Motor neuron (in vitro differentiated cells): ENCODE results near the gene SENP3. TPM values are rescaled to one million over a fixed set of nuclear protein-coding genes. Genes with fewer than 3 reads are reported as not detected.

ENCODE experiments used
- total RNA-seq, 8 experiments: library from RNA; unstranded; fragments of 300-600 nt; gene quantifications; 2 replicates each; pipeline versions ENCODE4 v1.2.3 to v1.2.4, GENCODE V29; 2022

Gene SENP3
- total RNA-seq, 8 experiments from 2014 or later = 37.9 to 75.0 (median 50.2) TPM

Other genes starting within 250 kb of the SENP3 start
- 10 to 100 TPM; 35.1 to 61.1 (median 52.0) TPM for gene GPS2, start 246.6 kb upstream of the SENP3 start, total RNA-seq
- gene NEURL4, start 232.6 kb upstream of the SENP3 start, total RNA-seq = 10 to 100 TPM; 11.4 to 44.6 (median 27.1) TPM
- 10 to 100 TPM in 6 of 8 experiments, 1 to 10 TPM in 2; 4.9 to 36.4 (median 11.4) TPM for gene ACAP1, start 225.4 kb upstream of the SENP3 start, total RNA-seq
- 10 to 100 TPM in 1 of 8 experiments, 1 to 10 TPM in 7; 4.0 to 14.5 (median 6.1) TPM for gene KCTD11, start 209.8 kb upstream of the SENP3 start, total RNA-seq
- gene TMEM95, start 206.8 kb upstream of the SENP3 start, total RNA-seq = under 1 TPM in 6 of 8 experiments, not detected in 2; 0.11 to 0.57 (median 0.32) TPM
- 1 to 10 TPM; 1.3 to 8.6 (median 2.4) TPM for gene TNK1, start 180.8 kb upstream of the SENP3 start, total RNA-seq
- gene PLSCR3, start 167.4 kb upstream of the SENP3 start, total RNA-seq = 10 to 100 TPM in 4 of 8 experiments, 1 to 10 TPM in 4; 3.8 to 24.8 (median 12.4) TPM
- 100 to 1,000 TPM in 7 of 8 experiments, 10 to 100 TPM in 1; 50.7 to 141 (median 111) TPM for gene TMEM256, start 157.8 kb upstream of the SENP3 start, total RNA-seq
- 10 to 100 TPM in 7 of 8 experiments, 1 to 10 TPM in 1; 3.7 to 27.8 (median 18.1) TPM for gene NLGN2, start 154.1 kb upstream of the SENP3 start, total RNA-seq
- under 1 TPM in 1 of 8 experiments, not detected in 7; 1.00 TPM for gene SPEM1, start 141.6 kb upstream of the SENP3 start, total RNA-seq
- gene SPEM2, start 136.3 kb upstream of the SENP3 start, total RNA-seq = under 1 TPM in 3 of 8 experiments, not detected in 5; 0.24 to 0.43 (median 0.40) TPM
- 1 to 10 TPM in 1 of 8 experiments, under 1 TPM in 5, not detected in 2; 0.13 to 1.0 (median 0.32) TPM for gene SPEM3, start 133.1 kb upstream of the SENP3 start, total RNA-seq
- gene TMEM102, start 126.5 kb upstream of the SENP3 start, total RNA-seq = 1 to 10 TPM in 6 of 8 experiments, under 1 TPM in 2; 0.33 to 5.4 (median 1.7) TPM
- 10 to 100 TPM in 4 of 8 experiments, 1 to 10 TPM in 2, under 1 TPM in 2; 0.61 to 17.4 (median 7.1) TPM for gene FGF11, start 122.4 kb upstream of the SENP3 start, total RNA-seq
- gene CHRNB1, start 116.9 kb upstream of the SENP3 start, total RNA-seq = 10 to 100 TPM in 1 of 8 experiments, 1 to 10 TPM in 7; 2.2 to 13.0 (median 8.0) TPM
- gene ZBTB4, start 82.3 kb upstream of the SENP3 start, total RNA-seq = 10 to 100 TPM in 7 of 8 experiments, 1 to 10 TPM in 1; 9.8 to 36.2 (median 13.4) TPM
- 1 to 10 TPM in 4 of 8 experiments, under 1 TPM in 4; 0.49 to 1.9 (median 0.86) TPM for gene SLC35G6, start 80.5 kb upstream of the SENP3 start, total RNA-seq
- 100 to 1,000 TPM in 2 of 8 experiments, 10 to 100 TPM in 6; 26.0 to 137 (median 43.8) TPM for gene POLR2A, start 77.6 kb upstream of the SENP3 start, total RNA-seq
- 1 to 10 TPM in 3 of 8 experiments, under 1 TPM in 4, not detected in 1; 0.22 to 2.9 (median 0.93) TPM for gene TNFSF12, start 12.9 kb upstream of the SENP3 start, total RNA-seq
- gene TNFSF13, start 3.2 kb upstream of the SENP3 start, total RNA-seq = 1 to 10 TPM; 1.2 to 8.1 (median 2.0) TPM
- gene CD68, start 17.7 kb downstream of the SENP3 start, total RNA-seq = 10 to 100 TPM in 1 of 8 experiments, 1 to 10 TPM in 4, under 1 TPM in 3; 0.58 to 15.7 (median 2.5) TPM
- 100 to 1,000 TPM in 1 of 8 experiments, 10 to 100 TPM in 7; 36.6 to 109 (median 71.4) TPM for gene MPDU1, start 21.9 kb downstream of the SENP3 start, total RNA-seq
- 1 to 10 TPM; 1.4 to 3.9 (median 2.2) TPM for gene SOX15, start 28.2 kb downstream of the SENP3 start, total RNA-seq
- gene FXR2, start 53.0 kb downstream of the SENP3 start, total RNA-seq = 10 to 100 TPM; 33.0 to 53.4 (median 46.1) TPM
- 100 to 1,000 TPM in 2 of 8 experiments, 10 to 100 TPM in 6; 66.9 to 115 (median 84.4) TPM for gene SAT2, start 65.9 kb downstream of the SENP3 start, total RNA-seq
- 10 to 100 TPM in 1 of 8 experiments, 1 to 10 TPM in 4, under 1 TPM in 2, not detected in 1; 0.54 to 26.2 (median 1.7) TPM for gene SHBG, start 68.2 kb downstream of the SENP3 start, total RNA-seq
- gene ATP1B2, start 89.0 kb downstream of the SENP3 start, total RNA-seq = 10 to 100 TPM in 3 of 8 experiments, 1 to 10 TPM in 4, under 1 TPM in 1; 0.31 to 43.9 (median 8.4) TPM
- 100 to 1,000 TPM in 2 of 8 experiments, 10 to 100 TPM in 6; 11.6 to 136 (median 25.7) TPM for gene TP53, start 125.6 kb downstream of the SENP3 start, total RNA-seq
- gene WRAP53, start 126.6 kb downstream of the SENP3 start, total RNA-seq = 10 to 100 TPM in 7 of 8 experiments, 1 to 10 TPM in 1; 6.9 to 20.1 (median 13.2) TPM
- gene EFNB3, start 143.3 kb downstream of the SENP3 start, total RNA-seq = 100 to 1,000 TPM in 1 of 8 experiments, 10 to 100 TPM in 4, 1 to 10 TPM in 3; 1.2 to 490 (median 20.6) TPM
- 1 to 10 TPM in 2 of 8 experiments, under 1 TPM in 6; 0.25 to 4.4 (median 0.65) TPM for gene DNAH2, start 155.8 kb downstream of the SENP3 start, total RNA-seq